GM21526 (cell line): ENCODE data around the gene SLC2A10.

ENCODE experiments used
- ATAC-seq: cut with Tn5 transposase; IDR thresholded peaks from one replicate; pipeline ENCODE4 v1.9.1; 2021; ENCODE audit warnings: moderate library complexity; ENCODE audit not compliant: unreplicated experiment, low FRiP score

Gene SLC2A10

DNA sequence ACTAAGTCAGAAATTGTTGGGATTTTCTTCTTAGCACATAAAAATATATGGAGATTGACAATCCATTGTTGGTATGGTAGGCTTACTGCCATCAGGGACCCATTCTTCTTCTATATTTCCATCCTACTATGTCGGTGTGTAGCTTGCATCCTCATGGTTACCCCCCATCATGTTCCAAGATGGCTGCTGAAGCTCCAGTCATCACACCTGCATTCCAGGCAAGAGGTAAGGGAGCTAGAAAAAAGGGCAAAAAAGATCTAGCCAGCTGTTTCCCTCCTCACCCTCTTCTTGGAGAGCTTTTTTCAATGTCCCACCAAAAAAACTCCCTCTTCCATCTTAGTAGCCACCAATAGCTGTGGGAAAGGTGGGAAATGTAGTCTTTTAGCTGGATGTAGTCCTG is 13.6 kb downstream of the SLC2A10 start:
- ATAC-seq = no peak

DNA sequence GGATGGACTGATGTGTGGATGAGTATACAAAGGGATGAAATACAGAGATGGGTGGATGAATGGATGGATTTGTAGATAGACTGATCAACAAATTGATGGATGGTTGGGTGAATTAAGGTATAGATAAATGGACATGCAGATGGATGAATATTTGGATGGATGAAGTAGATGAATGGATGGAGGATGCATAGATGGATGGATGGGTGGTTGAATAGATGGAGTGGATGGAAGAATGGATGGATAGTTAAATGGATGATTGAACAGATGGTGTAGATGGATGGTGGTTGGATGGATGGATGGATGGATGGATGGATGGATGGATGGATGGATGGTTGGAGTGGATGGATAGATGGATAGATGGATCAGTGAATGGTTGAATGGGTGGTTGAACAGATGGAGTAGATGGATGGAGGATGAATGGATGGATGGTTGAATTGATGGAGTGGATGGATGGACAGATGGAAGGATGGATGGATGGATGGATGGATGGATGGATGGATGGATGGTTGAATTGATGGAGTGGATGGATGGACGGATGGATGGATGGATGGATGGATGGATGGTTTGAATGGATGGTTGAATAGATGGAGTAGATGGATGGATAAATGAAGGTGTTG is 15.0 kb downstream of the SLC2A10 start:
- no peak for ATAC-seq

DNA sequence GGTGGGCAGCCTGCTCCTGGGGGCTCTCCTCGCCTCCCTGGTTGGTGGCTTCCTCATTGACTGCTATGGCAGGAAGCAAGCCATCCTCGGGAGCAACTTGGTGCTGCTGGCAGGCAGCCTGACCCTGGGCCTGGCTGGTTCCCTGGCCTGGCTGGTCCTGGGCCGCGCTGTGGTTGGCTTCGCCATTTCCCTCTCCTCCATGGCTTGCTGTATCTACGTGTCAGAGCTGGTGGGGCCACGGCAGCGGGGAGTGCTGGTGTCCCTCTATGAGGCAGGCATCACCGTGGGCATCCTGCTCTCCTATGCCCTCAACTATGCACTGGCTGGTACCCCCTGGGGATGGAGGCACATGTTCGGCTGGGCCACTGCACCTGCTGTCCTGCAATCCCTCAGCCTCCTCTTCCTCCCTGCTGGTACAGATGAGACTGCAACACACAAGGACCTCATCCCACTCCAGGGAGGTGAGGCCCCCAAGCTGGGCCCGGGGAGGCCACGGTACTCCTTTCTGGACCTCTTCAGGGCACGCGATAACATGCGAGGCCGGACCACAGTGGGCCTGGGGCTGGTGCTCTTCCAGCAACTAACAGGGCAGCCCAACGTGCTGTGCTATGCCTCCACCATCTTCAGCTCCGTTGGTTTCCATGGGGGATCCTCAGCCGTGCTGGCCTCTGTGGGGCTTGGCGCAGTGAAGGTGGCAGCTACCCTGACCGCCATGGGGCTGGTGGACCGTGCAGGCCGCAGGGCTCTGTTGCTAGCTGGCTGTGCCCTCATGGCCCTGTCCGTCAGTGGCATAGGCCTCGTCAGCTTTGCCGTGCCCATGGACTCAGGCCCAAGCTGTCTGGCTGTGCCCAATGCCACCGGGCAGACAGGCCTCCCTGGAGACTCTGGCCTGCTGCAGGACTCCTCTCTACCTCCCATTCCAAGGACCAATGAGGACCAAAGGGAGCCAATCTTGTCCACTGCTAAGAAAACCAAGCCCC is 16.0 kb downstream of the SLC2A10 start:
- no peak for ATAC-seq

DNA sequence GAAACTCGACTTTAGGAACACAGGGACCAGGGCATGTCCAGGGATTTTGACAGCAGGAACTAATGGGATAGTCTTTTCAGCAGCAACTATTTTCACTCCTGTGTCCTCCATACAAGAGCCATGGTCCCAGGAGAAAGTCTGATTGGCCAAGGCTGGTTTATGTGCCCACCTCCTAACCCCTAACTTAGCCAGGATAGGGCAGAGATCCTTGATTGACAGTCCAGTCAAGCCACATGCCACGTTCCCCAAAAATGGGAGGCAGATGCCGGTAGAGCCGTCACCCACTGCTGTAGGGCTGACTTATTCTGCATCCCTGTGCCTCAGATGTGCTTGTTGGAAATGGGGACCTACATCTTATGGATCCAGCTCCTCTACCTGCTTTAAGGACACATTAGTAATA is 22.3 kb downstream of the SLC2A10 start:
- ATAC-seq = no peak

DNA sequence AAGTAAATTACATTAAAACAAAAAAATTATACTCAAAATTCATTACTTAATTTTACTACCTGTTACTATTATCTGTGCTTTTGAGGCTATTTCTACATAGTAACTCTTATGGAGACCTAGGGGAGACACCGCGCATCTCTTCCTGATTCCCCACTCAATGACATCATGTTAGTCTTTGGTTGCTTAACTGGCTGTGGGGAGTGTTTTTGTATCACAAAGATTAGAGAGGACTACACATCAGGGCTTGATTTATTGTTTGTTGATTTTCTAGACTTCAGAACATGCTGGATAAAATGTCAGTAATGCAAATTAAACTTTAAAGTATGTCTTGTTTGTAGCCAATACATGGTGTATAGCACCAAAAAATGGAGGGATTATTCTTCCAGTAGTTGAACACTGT is 26.0 kb downstream of the SLC2A10 start:
- no peak for ATAC-seq

DNA sequence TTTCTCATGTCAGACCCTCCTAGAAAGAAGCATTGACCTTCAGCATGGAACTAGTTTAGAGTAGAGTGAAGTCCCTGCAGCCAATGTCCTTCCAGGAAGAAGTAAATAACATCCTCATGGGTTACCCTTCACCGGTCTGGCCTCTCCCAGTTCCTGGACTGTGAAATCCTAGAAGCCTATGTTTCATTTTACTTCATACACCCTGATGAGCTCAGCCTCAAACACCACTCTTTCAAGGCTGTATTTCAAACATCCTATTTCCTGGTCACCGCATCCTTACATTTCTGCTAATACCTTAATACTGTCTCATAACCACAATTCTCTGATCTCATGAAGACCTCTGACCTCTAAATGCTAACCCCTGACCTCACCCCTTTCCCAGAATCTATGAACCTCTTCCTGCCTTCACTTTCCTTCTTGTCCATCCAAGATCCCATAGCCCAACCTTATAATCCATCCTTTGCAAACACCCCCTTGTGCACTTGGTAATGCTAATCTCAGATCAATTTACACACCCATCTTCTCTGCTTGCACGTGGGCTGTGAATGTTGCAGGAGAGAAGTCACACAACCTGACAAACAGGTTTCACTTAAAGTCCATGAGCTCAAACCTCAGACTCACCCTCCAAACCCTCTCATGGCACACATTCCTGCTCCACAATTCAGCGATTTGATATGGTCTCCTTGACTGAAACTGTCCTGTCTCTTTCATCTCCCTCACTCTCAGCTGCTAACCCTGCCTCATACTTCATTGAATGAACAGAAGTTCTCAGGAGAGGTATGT is 30.2 kb downstream of the SLC2A10 start:
- no peak for ATAC-seq

DNA sequence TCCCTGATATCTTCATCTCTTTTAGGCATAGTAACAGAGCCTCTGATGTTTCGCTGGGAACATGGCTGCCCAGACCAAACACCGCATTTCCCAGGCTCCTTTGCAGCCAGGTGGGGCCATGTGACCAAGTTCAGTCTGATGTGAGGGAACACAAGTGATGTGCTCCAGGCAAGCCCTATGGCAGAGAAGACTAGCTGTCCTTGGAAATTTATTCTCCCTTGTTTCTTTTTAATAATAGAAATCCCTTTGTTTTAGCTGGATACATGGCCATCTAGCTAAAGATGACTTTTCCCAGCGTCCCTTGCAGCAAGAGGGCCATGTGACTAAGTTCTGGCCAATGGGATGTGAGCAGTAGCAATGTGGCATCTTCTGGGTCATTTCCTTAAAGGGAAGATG is 30.8 kb downstream of the SLC2A10 start:
- ATAC-seq = no peak

DNA sequence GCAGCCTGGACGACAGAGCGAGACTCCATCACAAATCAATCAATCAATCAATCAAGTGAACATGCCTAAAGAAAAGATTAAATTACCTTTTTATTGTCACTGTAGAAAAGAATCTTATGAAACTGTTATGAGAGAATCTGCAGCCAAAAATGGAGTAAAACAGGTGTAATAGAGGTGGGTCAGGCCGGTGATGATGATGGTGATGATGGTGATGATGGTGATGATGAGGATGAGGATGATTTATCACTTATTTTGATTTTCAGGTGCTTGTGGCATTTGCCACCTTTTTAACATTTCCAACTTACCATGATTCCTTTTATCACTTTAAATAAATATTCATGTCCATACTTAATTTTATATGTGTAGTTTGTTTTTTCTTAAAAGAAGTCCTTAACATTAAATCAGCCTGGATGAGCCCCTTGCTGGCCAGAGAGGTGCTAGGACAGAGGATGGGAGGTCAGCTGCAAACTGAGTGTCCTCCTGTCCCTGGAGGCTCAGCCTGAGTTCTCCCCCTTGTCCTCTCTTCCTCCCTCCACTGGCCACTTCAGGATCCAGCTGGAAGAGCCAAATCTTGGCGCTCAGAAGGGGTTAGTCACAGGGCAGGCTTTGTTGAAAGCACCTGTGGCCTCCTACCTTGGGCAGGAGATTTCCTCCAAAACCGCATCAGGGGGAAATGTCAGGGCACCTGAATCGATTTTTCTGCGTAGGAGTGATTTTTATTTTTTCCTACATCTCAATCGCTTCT is 32.6 kb downstream of the SLC2A10 start:
- ATAC-seq = no peak

DNA sequence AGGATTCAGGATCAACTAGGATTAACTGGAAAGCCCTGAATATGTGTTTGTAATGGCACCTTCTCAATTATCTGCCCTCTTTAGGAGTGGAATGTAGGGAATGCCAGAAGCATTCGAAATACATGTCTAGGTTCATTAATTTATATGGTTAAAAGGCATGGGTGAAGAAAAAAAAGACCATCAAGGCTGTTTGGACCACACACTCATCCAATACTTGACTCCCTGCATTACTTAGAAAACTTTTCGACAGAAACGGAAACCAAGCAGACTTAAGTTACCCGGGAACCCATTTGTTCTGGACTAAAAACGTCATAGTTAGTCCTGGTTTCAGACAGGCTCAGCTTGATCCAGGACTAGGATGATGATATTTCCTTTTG is 33.2 kb downstream of the SLC2A10 start:
- no peak for ATAC-seq

DNA sequence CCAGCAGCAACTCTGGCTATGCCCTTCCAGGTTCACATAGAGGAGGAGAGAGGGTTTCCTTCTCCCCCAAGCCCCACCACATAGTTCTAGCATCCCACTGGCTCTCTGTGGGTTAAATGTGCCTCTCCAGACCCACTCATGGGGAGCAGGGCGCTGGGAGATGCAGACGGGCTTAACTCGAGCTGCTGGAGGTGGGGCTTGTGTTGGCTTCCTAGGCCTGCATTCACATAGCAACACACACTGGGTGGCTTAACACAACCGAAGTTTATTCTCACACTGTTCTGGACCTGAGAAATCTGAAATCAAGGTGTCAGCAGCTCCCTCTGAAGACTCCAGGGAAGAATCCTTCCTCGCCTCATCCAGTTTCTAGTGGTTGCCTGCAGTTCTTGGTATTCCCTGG is 33.6 kb downstream of the SLC2A10 start:
- no peak for ATAC-seq

DNA sequence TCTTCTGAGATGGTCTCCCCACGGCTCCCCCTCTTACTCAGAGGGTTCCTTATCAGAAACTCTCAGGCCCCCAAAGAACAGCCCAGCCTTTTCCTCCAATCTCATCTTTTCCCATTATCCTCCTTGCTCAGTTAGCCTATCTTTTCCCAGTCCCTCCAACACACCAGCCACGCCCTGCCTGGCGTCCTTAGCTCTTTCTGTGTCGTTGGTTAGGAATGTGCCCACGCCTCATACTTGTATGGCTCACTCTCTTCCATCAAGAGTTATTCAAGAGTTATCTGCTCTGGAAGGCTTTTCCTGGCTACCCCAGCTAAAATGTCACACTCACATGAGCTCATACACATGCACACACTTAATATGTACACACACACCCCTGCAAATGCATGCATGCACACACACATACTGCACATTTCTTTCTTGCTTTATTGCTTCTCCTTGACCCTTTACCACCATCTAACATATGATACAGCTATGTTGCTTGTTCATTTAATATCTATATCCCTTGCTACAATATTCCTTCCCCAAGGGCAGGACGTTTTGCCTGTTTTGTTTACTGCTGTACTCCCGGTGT is 37.6 kb downstream of the SLC2A10 start:
- ATAC-seq = no peak

DNA sequence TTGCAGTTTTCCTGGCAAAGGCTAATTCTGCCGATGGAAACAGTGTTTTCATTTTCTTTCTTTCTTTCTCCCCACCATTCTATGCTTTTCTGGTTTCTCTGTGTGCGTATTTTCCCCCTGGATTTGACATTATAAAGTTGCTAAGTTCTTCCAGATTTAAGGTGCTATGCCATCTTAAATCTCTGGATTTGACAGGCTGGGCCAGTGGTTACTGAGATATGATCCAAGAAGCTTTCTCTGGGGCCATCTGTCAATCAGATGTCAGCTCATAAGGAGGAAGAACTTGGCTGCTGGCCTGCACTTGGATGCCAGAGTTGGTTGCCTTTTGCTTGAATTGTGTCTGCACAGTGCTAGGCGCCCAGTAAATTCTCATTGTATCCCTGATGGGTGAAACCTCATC is 39.7 kb downstream of the SLC2A10 start:
- ATAC-seq = no peak

DNA sequence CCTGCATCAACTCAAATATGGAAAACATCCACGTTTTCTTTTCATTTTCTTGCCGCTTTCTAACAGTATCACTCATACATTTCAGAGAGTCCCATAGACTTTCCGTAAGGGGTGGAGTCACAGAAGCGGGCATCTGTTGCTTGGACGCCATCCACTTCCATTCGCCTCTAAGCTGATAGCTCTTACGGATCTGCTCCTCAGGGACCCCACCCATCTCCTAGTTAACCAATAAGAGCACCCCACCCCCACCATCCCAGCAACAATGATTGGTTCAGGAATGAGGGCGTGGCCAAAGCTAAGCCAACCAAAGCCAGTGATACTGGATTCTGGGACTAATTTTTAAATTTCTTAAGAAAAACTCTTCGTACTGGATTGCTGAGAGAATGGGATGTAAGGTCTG is 42.4 kb downstream of the SLC2A10 start:
- no peak for ATAC-seq

DNA sequence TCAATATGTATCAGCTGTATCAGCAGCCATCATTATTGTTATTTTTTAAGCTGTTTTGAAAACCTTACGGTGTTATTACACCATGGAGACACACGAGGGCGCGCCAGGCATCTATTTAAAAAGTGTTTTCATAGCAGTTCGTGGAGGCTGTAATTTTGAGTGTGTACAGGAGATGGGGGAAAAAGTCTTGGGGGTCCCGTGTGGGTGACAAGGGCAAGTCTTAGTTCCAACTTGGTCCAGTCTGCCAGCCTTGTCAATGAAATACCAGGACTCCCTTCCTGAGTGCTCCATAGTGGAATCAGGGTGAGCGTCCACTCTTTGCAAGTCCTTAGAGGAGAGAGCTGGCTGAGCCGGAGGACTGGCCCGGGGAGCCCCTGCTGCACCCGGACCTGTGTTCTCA is 43.3 kb downstream of the SLC2A10 start:
- ATAC-seq = no peak

DNA sequence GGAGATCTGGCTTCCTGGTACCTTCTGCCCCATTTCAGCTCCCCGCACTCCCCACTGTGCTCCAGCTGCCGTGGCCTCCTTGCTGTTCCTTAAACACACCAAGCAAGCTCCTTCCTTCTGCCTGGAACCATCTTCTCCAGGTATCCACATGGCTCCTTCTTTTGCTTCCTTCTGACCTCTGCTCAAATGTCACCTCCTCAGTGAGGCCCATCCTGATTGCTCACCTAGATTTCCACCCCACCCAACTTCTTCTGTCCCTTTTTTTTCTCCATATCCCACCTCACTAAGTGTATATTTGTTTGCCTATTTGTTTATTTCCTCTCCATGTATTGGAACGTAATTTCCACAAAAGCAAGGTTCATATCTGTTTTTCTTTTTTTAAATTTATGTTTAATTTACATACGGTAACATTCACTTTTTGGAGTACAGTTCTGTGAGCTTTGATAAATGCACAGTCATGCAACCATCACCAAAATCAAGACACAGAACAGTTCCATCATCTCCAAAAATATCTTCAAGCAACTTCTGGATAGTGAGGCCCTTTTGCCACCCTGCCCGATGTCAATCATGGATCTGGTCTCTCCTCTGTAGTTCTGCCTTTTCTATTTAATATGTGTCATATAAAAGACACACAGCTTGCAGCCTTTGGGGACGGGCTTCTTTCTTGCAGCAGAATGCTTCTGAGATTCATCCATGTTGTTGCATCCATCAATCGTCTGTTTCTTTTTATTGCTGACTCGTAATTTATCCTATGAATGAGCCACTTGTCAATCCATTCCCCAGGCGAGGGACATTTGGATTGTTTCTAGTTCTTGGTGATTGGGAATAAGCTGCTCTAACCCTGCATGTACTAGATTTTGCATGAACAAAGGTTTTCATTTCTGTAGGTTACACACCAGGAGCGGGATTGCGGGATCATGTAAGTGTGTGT is 46.3 kb downstream of the SLC2A10 start:
- ATAC-seq = no peak

DNA sequence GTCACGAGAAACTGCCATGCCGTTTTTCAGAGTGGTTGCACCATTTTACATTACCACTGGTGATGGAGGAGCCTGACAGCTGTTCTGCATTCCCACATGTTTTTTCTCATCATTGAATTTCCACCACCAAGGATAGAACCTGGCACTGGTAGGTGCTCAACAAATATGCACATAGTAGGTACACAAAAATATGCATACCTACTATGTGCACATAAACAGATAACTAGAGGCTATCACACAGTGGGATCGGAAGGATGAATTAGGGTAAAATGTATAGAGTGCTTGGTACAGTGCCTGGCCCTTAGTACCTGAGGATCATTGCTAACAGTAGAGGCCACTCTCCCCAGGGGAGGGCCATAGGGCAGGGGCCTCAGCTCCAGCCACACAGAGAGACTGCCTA is 47.0 kb downstream of the SLC2A10 start:
- ATAC-seq = no peak

DNA sequence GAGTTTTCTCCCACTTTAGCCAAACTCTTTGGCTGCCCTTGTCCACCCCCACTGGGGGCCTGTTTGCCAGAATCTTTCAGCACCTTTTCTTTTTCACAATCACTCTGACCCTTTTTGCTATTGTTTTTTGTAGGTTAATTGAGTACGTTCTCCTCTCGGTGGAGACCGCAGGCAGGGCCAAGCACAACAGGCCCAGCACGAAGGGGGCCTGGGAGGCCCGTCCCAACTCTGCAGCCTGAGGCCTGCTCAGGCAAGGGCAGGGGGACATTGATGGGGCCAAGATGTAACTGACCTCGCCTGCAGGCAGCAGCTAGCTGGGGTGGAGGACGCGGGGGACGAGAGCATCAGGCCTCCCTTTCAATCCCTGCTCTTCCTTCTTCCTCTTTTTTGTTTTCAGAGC is 47.7 kb downstream of the SLC2A10 start:
- no peak for ATAC-seq

DNA sequence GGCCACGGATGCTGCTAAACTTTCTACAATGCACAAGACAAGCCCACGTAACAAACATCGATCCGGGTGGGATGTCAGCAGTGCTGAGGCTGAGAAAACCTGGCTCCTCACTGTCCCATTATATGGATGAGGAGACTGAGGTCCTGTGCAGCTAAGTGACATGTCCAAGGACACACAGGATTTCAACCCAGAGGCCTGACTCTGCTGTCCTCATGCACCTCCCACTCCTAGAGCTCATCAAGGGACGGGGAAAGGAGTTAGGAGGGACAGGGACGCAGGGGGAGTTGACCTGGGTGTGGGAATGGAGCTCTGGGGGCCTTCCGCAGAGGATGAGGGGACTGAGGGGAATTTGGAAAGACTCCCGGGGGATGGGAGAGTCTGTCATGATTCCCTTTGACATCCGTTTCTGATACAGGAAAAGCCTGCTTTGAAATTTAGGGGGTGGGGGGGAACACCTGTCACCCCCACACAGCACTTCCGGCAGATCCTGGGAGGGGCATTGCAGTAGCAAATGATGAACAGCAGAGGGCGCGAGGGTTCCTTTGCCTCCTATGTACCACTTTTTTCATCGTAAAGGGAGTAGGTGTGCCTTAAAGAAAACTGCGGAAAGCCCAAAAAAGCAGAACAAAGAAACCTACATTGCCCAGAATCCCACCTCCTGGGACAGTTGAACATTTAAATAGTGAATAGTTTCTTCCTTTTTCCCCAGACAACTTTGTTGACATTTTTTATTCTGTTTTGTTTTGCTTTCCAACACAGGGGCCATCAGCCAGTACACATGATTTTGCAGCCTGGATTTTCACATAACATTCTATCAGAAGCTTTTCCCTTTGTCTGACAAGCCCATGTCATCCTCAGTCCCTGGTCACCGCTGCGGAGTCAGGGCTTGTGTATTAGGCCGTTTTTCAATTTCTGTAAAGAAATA is 48.6 kb downstream of the SLC2A10 start:
- ATAC-seq = no peak
